Peyer's patch (tissue), 4 donors: ENCODE data around the gene TXNIP. TPM values are rescaled to one million over a fixed set of nuclear protein-coding genes. Genes with fewer than 3 reads are reported as not detected.

Experiments
- DNase-seq, 3 donors: peaks; one replicate each; pipeline ENCODE4 v3.0.0-alpha.2; 2017 to 2019
- H3K27ac ChIP-seq, 4 donors: fragments of 200-600 bp; sonication (generic); one replicate each; pipeline ENCODE4 v1.5.1; 2016 to 2019
- H3K27me3 ChIP-seq, 2 donors: fragments of 200-600 bp; sonication (generic); one replicate each; pipeline ENCODE4 v1.5.1; 2019
- H3K36me3 ChIP-seq, 3 donors: fragments of 200-600 bp; sonication (generic); one replicate each; pipeline ENCODE4 v1.5.1; 2016 to 2019
- H3K4me1 ChIP-seq, 4 donors: fragments of 200-600 bp; sonication (generic); one replicate each; pipeline ENCODE4 v1.5.1; 2016 to 2019
- H3K4me3 ChIP-seq, 4 donors: fragments of 200-600 bp; sonication (generic); 1 replicate in 3 of 4; 2 replicates in 1 of 4; pipeline ENCODE4 v1.5.1; 2016 to 2019; ENCODE audit warnings: mild to moderate bottlenecking in 1 of 4
- H3K9me3 ChIP-seq, 4 donors: fragments of 200-600 bp; sonication (generic); one replicate each; pipeline ENCODE4 v1.5.1; 2016 to 2019; ENCODE audit warnings: mild to moderate bottlenecking in 1 of 4
- CTCF ChIP-seq, 6 experiments: fragments of 450-650 bp in 4 of 6; fragments of 200-600 bp in 2 of 6; sonication (generic) in 1 of 6; IDR thresholded peaks; one replicate each; pipeline ENCODE4 v1.5.1; 2017 to 2019; ENCODE audit warnings: antibody characterized with exemption in 6 of 6, mild to moderate bottlenecking in 3 of 6, moderate library complexity in 1 of 6
- POLR2A ChIP-seq, 2 donors: fragments of 450-650 bp; IDR thresholded peaks; one replicate each; pipeline ENCODE4 v1.5.1; 2017; ENCODE audit warnings: antibody characterized with exemption in 2 of 2, mild to moderate bottlenecking in 2 of 2, moderate library complexity in 2 of 2
- total RNA-seq, 4 donors: library from RNA; depleted of rRNA; stranded (reverse); fragments of >200 nt; gene quantifications; one replicate each; pipeline ENCODE4 v1.1.0, GENCODE V29; 2016

The TXNIP gene
- total RNA-seq, 4 donors from 2014 or later: 313 to 1,366 (median 694) TPM

- peaks cover 0 to 19% (median 0%) of the 10 kb centered on the region in 4 donors for H3K4me1 ChIP-seq
- H3K9me3 ChIP-seq: no peaks in the 10 kb centered on the region
- peaks cover 4 to 34% (median 5%) of the 10 kb centered on the region in 3 donors for H3K36me3 ChIP-seq
- TF ChIP-seq POLR2A (IDR thresholded peaks at IDR 0.05): peak; percentile 33 to 54
- no peak for TF ChIP-seq CTCF (IDR thresholded peaks at IDR 0.05)
- peak overlapping the region; percentile 66 to 83 (median 72) for H3K4me3 ChIP-seq
- H3K27me3 ChIP-seq: no peaks in the 10 kb centered on the region
- peak overlapping the region; percentile 94 to 99 (median 98) for H3K27ac ChIP-seq
- DNase-seq: peak in 2 of 3 donors; percentile 60 to 73
Observed at GRCh38 chr1:145991735-145992412, 4.5 kb downstream of the TXNIP start.

GRCh38 chr1:145990249-145990855 is 6.0 kb downstream of the TXNIP start:
- TF ChIP-seq CTCF (IDR thresholded peaks at IDR 0.05) (peak in 2 of 6 experiments; percentile 7 to 17), POLR2A (IDR thresholded peaks at IDR 0.05) (peak; percentile 14 to 27)
- peaks cover 0 to 30% (median 4%) of the 10 kb centered on the region in 4 donors for H3K4me1 ChIP-seq
- H3K27ac ChIP-seq: peak overlapping the region; percentile 1 to 99 (median 96)
- H3K36me3 ChIP-seq: peaks cover 4 to 30% (median 5%) of the 10 kb centered on the region in 3 donors
- DNase-seq: peak in 2 of 3 donors; percentile 69 to 79
- no peak overlapping the region for H3K4me3 ChIP-seq
- H3K9me3 ChIP-seq: no peaks in the 10 kb centered on the region
- H3K27me3 ChIP-seq: no peaks in the 10 kb centered on the region

GRCh38 chr1:145988773-145989172 is 7.6 kb downstream of the TXNIP start:
- H3K4me1 ChIP-seq: peaks cover 0 to 45% (median 13%) of the 10 kb centered on the region in 4 donors
- H3K27me3 ChIP-seq: no peaks in the 10 kb centered on the region
- no peaks in the 10 kb centered on the region for H3K9me3 ChIP-seq
- H3K36me3 ChIP-seq: peaks cover 0 to 14% (median 4%) of the 10 kb centered on the region in 3 donors
- H3K27ac ChIP-seq: peak overlapping the region in 3 of 4 donors; percentile 15 to 94 (median 64)
- TF ChIP-seq POLR2A (IDR thresholded peaks at IDR 0.05) (peak in 1 of 2 donors; percentile 14), CTCF (IDR thresholded peaks at IDR 0.05) (no peak)
- DNase-seq: peak in 2 of 3 donors; percentile 42 to 48
- no peak overlapping the region for H3K4me3 ChIP-seq

- Histone ChIP-seq H3K27me3 (no peaks in the 10 kb centered on the region), H3K27ac (peak overlapping the region in 2 of 4 donors; percentile 57 to 94), H3K36me3 (peaks cover 0 to 6% (median 1%) of the 10 kb centered on the region in 3 donors), H3K4me1 (peaks cover 4 to 52% (median 20%) of the 10 kb centered on the region in 4 donors), H3K9me3 (no peaks in the 10 kb centered on the region), H3K4me3 (no peak overlapping the region)
- TF ChIP-seq POLR2A (IDR thresholded peaks at IDR 0.05) (peak in 1 of 2 donors; percentile 4), CTCF (IDR thresholded peaks at IDR 0.05) (no peak)
- no peak for DNase-seq
Observed at GRCh38 chr1:145987926-145988325, 8.5 kb downstream of the TXNIP start.

GRCh38 chr1:145986551-145986950 is 9.8 kb downstream of the TXNIP start:
- no peak for TF ChIP-seq CTCF (IDR thresholded peaks at IDR 0.05)
- no peak for TF ChIP-seq POLR2A (IDR thresholded peaks at IDR 0.05)
- H3K27me3 ChIP-seq: no peaks in the 10 kb centered on the region
- H3K27ac ChIP-seq: peak overlapping the region; percentile 41 to 92 (median 88)
- peak in 2 of 3 donors; percentile 17 to 43 for DNase-seq
- H3K4me1 ChIP-seq: peaks cover 5 to 47% (median 26%) of the 10 kb centered on the region in 4 donors
- no peak overlapping the region for H3K4me3 ChIP-seq
- H3K9me3 ChIP-seq: no peaks in the 10 kb centered on the region
- H3K36me3 ChIP-seq: no peaks in the 10 kb centered on the region
